Caco-2 (cell line): ENCODE data around the gene ZNF862. TPM values are rescaled to one million over a fixed set of nuclear protein-coding genes. Genes with fewer than 3 reads are reported as not detected.

Experiments
- BruUV-seq: library from RNA; stranded (reverse); fragments of 400-500 nt; replicated peaks from 2 replicates; lab custom pipeline; 2021; lab: Mats Ljungman, UMichigan
- CTCF ChIA-PET: fragments of 300-600 bp; sonication (Branson Sonifier 250); formaldehyde crosslinking; loops from one replicate; lab custom pipeline; 2022; ENCODE audit warnings: antibody characterized with exemption; lab: Charles Lee
- POLR2A ChIA-PET: fragments of 300-600 bp; sonication (Branson Sonifier 250); formaldehyde crosslinking; loops from one replicate; lab custom pipeline; 2022; ENCODE audit warnings: antibody characterized with exemption; lab: Charles Lee
- DNase-seq, 2 experiments: peaks; one replicate each; pipeline versions ENCODE4 v3.0.0 to v3.0.0-alpha.2; 2020 to 2022
- H3K27me3 ChIP-seq: replicated peaks from 2 replicates; pipeline ENCODE4 v1.6.0; 2011; ENCODE audit warnings: low read length; ENCODE audit not compliant: control insufficient read depth, insufficient read depth
- H3K36me3 ChIP-seq: 2 replicates; pipeline ENCODE4 v1.5.1; 2011; ENCODE audit warnings: low read length; ENCODE audit not compliant: control insufficient read depth, insufficient read depth
- H3K4me1 ChIP-seq: fragments of 250-450 bp; sonication (Bioruptor Pico); 2 replicates; pipeline ENCODE4 v1.5.1; 2020; ENCODE audit warnings: mild to moderate bottlenecking
- H3K4me3 ChIP-seq: 2 replicates; pipeline ENCODE4 v1.5.1; 2011; ENCODE audit warnings: low read depth, mild to moderate bottlenecking, control low read depth, low read length
- H3K9me3 ChIP-seq: fragments of 250-450 bp; sonication (Bioruptor Pico); 2 replicates; pipeline ENCODE4 v1.5.1; 2020; ENCODE audit warnings: mild to moderate bottlenecking, moderate library complexity
- H3K27ac Mint-ChIP-seq: one replicate; pipeline ENCODE4 v1.8.0; 2022; ENCODE audit warnings: mixed read lengths; ENCODE audit not compliant: unreplicated experiment
- H3K27me3 Mint-ChIP-seq: one replicate; pipeline ENCODE4 v1.8.0; 2022; ENCODE audit warnings: mixed read lengths; ENCODE audit not compliant: insufficient read depth, unreplicated experiment
- H3K36me3 Mint-ChIP-seq: one replicate; pipeline ENCODE4 v1.8.0; 2022; ENCODE audit warnings: mild to moderate bottlenecking, mixed read lengths; ENCODE audit not compliant: insufficient read depth, unreplicated experiment
- H3K4me1 Mint-ChIP-seq: one replicate; pipeline ENCODE4 v1.8.0; 2022; ENCODE audit warnings: low read depth, mixed read lengths; ENCODE audit not compliant: unreplicated experiment
- H3K4me3 Mint-ChIP-seq: one replicate; pipeline ENCODE4 v1.8.0; 2022; ENCODE audit warnings: mild to moderate bottlenecking, moderate library complexity, mixed read lengths; ENCODE audit not compliant: unreplicated experiment
- H3K9me3 Mint-ChIP-seq: one replicate; pipeline ENCODE4 v1.8.0; 2022; ENCODE audit warnings: mixed read lengths; ENCODE audit not compliant: unreplicated experiment
- CTCF ChIP-seq, 2 experiments: fragments of 200-600 bp in 1 of 2; IDR thresholded peaks; 1 replicate in 1 of 2; 2 replicates in 1 of 2; pipeline versions ENCODE4 v1.5.1 to v1.8.0; 2011 to 2022; ENCODE audit warnings: antibody characterized with exemption in 1 of 2, control low read depth in 1 of 2, inconsistent platforms in 1 of 2, low read depth in 1 of 2, low read length in 1 of 2, mild to moderate bottlenecking in 1 of 2, moderate library complexity in 1 of 2; ENCODE audit not compliant: insufficient read depth in 1 of 2, severe bottlenecking in 1 of 2, unreplicated experiment in 1 of 2
- intact Hi-C: fragments of 100-400 bp; cut with micrococcal nuclease; formaldehyde crosslinking; loops from one replicate; pipeline ENCODE4 v1.10.0; 2022; ENCODE audit not compliant: unreplicated experiment
- total RNA-seq: library from RNA; stranded (reverse); gene quantifications from 2 replicates; pipeline ENCODE4 v1.2.3, GENCODE V29; 2022

ZNF862 gene
- total RNA-seq, 1 experiment from 2014 or later, result 3.5 TPM

GRCh38 chr7:149826344-149827088, 11.7 kb upstream of the ZNF862 start:
- no peak for DNase-seq
- Mint-ChIP-seq H3K4me1 (peaks cover 7% of the 10 kb centered on the region), H3K4me3 (no peak overlapping the region), H3K27ac (no peak overlapping the region), H3K27me3 (peaks cover 6% of the 10 kb centered on the region), H3K9me3 (no peaks in the 10 kb centered on the region), H3K36me3 (no peaks in the 10 kb centered on the region)
- no peaks in the 10 kb centered on the region for H3K36me3 ChIP-seq
- ChIA-PET POLR2A (no interaction called here), CTCF (no interaction called here)
- TF ChIP-seq CTCF (IDR thresholded peaks at IDR 0.05; ENCODE audit: insufficient read depth in 1 of 2, low read depth in 1 of 2, low read length in 1 of 2, severe bottlenecking in 1 of 2, unreplicated experiment in 1 of 2), result no peak
- intact Hi-C loops, result no loop called here
- H3K9me3 ChIP-seq, result no peaks in the 10 kb centered on the region
- H3K27me3 ChIP-seq, result no peaks in the 10 kb centered on the region
- H3K4me1 ChIP-seq, result peaks cover 9% of the 10 kb centered on the region
- H3K4me3 ChIP-seq, result no peak overlapping the region
- BruUV-seq, result no TSS peak

- Histone ChIP-seq H3K4me3 (no peak overlapping the region), H3K9me3 (no peaks in the 10 kb centered on the region), H3K27me3 (no peaks in the 10 kb centered on the region), H3K4me1 (peaks cover under 1% of the 10 kb centered on the region; the same call in 1 of the 2 replicates), H3K36me3 (no peaks in the 10 kb centered on the region)
- H3K9me3 Mint-ChIP-seq, result no peaks in the 10 kb centered on the region
- H3K36me3 Mint-ChIP-seq, result no peaks in the 10 kb centered on the region
- ChIA-PET POLR2A (interaction anchor here (0.6 kb wide), 1 partner anchor 31 kb away, joined by 3 read pairs; no protein-coding TSS in a partner anchor), CTCF (no interaction called here)
- H3K27ac Mint-ChIP-seq, result no peak overlapping the region
- H3K4me1 Mint-ChIP-seq, result no peaks in the 10 kb centered on the region
- no TSS peak for BruUV-seq
- H3K4me3 Mint-ChIP-seq, result no peak overlapping the region
- no peak for TF ChIP-seq CTCF (IDR thresholded peaks at IDR 0.05; ENCODE audit: insufficient read depth in 1 of 2, low read depth in 1 of 2, low read length in 1 of 2, severe bottlenecking in 1 of 2, unreplicated experiment in 1 of 2)
- peaks cover 10% of the 10 kb centered on the region for H3K27me3 Mint-ChIP-seq
- DNase-seq, result no peak
- intact Hi-C loops, result no loop called here
Observed at GRCh38 chr7:149827089-149827981, 10.8 kb upstream of the ZNF862 start.
